Measurements from ENCODE around the gene UST. TPM values are rescaled to one million over a fixed set of nuclear protein-coding genes. Genes with fewer than 3 reads are reported as not detected.

Gene UST
- total and polyA plus RNA-seq, 9 of the 15 experiments (the other 6 are each of a cell fraction or from before 2014, with no cell fraction given), result 0.04 to 0.10 TPM; not detected in 7

- no peak overlapping the region for H3K4me3 ChIP-seq
- BruUV-seq (replicated peaks), result no TSS peak
- DNase-seq (ENCODE audit: extremely low read depth in 1 of 4, low spot score in 3 of 4) (no peak), ATAC-seq (no peak), FAIRE-seq (no peak)
- intact Hi-C loops (cut with micrococcal nuclease), result no loop called here
- H2AFZ ChIP-seq (ENCODE audit: low read depth, low read length), result no peak overlapping the region
- H3K27ac ChIP-seq (ENCODE audit: extremely low read depth, low read depth, low read length), result no peak overlapping the region
- WGBS (ENCODE audit: insufficient coverage, low coverage, missing lambda C conversion rate), result 2% methylated on average over 4 of the region's 4 CpGs
- no peaks in the 10 kb centered on the region for H3K9me1 ChIP-seq (ENCODE audit: control insufficient read depth, insufficient read depth, low read length)
- no peaks in the 10 kb centered on the region for H4K20me1 ChIP-seq (replicated peaks; ENCODE audit: control insufficient read depth, insufficient read depth, low read length)
- H3K79me2 ChIP-seq (ENCODE audit: control insufficient read depth, insufficient read depth, low read length), result no peaks in the 10 kb centered on the region
- H3K27me3 ChIP-seq (ENCODE audit: control insufficient read depth in 2 of 2, insufficient read depth in 2 of 2, low read length in 2 of 2), result peaks cover 0 to 12% of the 10 kb centered on the region in 2 experiments; a peak in 1 of 5 replicates
- H3K36me3 ChIP-seq (ENCODE audit: control insufficient read depth, insufficient read depth, low read length), result no peaks in the 10 kb centered on the region
- H3K9me3 ChIP-seq (replicated peaks; ENCODE audit: control insufficient read depth, insufficient read depth, low read depth, low read length), result no peaks in the 10 kb centered on the region
- CTCF ChIA-PET (ENCODE audit: low intra/inter-chr PET ratio), result no interaction called here
- no peak overlapping the region for H3K4me2 ChIP-seq (ENCODE audit: insufficient read depth, low read length)
- in situ Hi-C loops (cut with MboI), result no loop called here
- POLR2A ChIA-PET, result interaction anchor here (0.6 to 1.3 kb wide), 2 partner anchors 16 to 18 kb away, joined by 3 to 4 read pairs; no protein-coding TSS in a partner anchor
- no peaks in the 10 kb centered on the region for H3K4me1 ChIP-seq (replicated peaks in 1 of 2; ENCODE audit: control insufficient read depth in 2 of 2, insufficient read depth in 2 of 2, low read length in 2 of 2)
- H3K9ac ChIP-seq (ENCODE audit: insufficient read depth in 1 of 2, low read depth in 2 of 2, low read length in 2 of 2), result no peak overlapping the region
- TF ChIP-seq ZNF121 (CRISPR knock-in tag; conservative IDR thresholded peaks at IDR 0.05) (no peak), ZNF707 (CRISPR knock-in tag; conservative IDR thresholded peaks at IDR 0.05) (no peak), PRDM10 (IDR thresholded peaks at IDR 0.05; ENCODE audit: partially characterized antibody) (no peak), DLX4 (CRISPR knock-in tag; IDR thresholded peaks at IDR 0.05) (no peak), KLF6 (CRISPR knock-in tag; IDR thresholded peaks at IDR 0.05; ENCODE audit: borderline replicate concordance) (no peak), CBX5 (IDR thresholded peaks at IDR 0.05; ENCODE audit: borderline replicate concordance, low read depth) (no peak), ZNF785 (CRISPR knock-in tag; IDR thresholded peaks at IDR 0.05) (no peak), MED1 (CRISPR knock-in tag; IDR thresholded peaks at IDR 0.05; ENCODE audit: borderline replicate concordance) (no peak), ADNP (tag; IDR thresholded peaks at IDR 0.05) (no peak), SMARCE1 (IDR thresholded peaks at IDR 0.05) (no peak), PTTG1 (tag; IDR thresholded peaks at IDR 0.05; ENCODE audit: low read depth) (no peak), ZNF586 (CRISPR knock-in tag; conservative IDR thresholded peaks at IDR 0.05) (no peak)
- TF ChIP-seq, protein P1, sequence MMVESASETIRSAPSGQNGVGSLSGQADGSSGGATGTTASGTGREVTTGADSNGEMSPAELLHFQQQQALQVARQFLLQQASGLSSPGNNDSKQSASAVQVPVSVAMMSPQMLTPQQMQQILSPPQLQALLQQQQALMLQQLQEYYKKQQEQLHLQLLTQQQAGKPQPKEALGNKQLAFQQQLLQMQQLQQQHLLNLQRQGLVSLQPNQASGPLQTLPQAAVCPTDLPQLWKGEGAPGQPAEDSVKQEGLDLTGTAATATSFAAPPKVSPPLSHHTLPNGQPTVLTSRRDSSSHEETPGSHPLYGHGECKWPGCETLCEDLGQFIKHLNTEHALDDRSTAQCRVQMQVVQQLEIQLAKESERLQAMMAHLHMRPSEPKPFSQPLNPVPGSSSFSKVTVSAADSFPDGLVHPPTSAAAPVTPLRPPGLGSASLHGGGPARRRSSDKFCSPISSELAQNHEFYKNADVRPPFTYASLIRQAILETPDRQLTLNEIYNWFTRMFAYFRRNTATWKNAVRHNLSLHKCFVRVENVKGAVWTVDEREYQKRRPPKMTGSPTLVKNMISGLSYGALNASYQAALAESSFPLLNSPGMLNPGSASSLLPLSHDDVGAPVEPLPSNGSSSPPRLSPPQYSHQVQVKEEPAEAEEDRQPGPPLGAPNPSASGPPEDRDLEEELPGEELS (CRISPR knock-in tag; IDR thresholded peaks at IDR 0.05; ENCODE audit: borderline replicate concordance), result no peak
- TF ChIP-seq, protein P2, sequence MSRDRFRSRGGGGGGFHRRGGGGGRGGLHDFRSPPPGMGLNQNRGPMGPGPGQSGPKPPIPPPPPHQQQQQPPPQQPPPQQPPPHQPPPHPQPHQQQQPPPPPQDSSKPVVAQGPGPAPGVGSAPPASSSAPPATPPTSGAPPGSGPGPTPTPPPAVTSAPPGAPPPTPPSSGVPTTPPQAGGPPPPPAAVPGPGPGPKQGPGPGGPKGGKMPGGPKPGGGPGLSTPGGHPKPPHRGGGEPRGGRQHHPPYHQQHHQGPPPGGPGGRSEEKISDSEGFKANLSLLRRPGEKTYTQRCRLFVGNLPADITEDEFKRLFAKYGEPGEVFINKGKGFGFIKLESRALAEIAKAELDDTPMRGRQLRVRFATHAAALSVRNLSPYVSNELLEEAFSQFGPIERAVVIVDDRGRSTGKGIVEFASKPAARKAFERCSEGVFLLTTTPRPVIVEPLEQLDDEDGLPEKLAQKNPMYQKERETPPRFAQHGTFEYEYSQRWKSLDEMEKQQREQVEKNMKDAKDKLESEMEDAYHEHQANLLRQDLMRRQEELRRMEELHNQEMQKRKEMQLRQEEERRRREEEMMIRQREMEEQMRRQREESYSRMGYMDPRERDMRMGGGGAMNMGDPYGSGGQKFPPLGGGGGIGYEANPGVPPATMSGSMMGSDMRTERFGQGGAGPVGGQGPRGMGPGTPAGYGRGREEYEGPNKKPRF (IDR thresholded peaks at IDR 0.05; ENCODE audit: low read depth, low read length), result no peak
These were observed 126.3 kb downstream of the UST start for GRCh38 chr6:148873154-148873553.
